Osteocyte (in vitro differentiated cells): ENCODE results near the gene PRKAR2B. TPM values are rescaled to one million over a fixed set of nuclear protein-coding genes. Genes with fewer than 3 reads are reported as not detected.

Source experiments
- DNase-seq: peaks from one replicate; pipeline ENCODE4 v3.0.0; 2021; ENCODE audit warnings: mixed read lengths; ENCODE audit not compliant: unreplicated experiment; ENCODE audit errors: extremely low spot score
- H3K27ac Mint-ChIP-seq: one replicate; pipeline ENCODE4 v1.8.0; 2021; ENCODE audit warnings: mild to moderate bottlenecking, mixed read lengths; ENCODE audit not compliant: unreplicated experiment
- H3K27me3 Mint-ChIP-seq: one replicate; pipeline ENCODE4 v1.8.0; 2021; ENCODE audit warnings: mixed read lengths; ENCODE audit not compliant: unreplicated experiment
- H3K36me3 Mint-ChIP-seq: one replicate; pipeline ENCODE4 v1.8.0; 2021; ENCODE audit warnings: mixed read lengths; ENCODE audit not compliant: unreplicated experiment
- H3K4me1 Mint-ChIP-seq: one replicate; pipeline ENCODE4 v1.8.0; 2021; ENCODE audit warnings: mixed read lengths; ENCODE audit not compliant: unreplicated experiment
- H3K4me3 Mint-ChIP-seq: one replicate; pipeline ENCODE4 v1.8.0; 2021; ENCODE audit warnings: mild to moderate bottlenecking, moderate library complexity, mixed read lengths; ENCODE audit not compliant: unreplicated experiment
- H3K9me3 Mint-ChIP-seq: one replicate; pipeline ENCODE4 v1.8.0; 2021; ENCODE audit warnings: mixed read lengths; ENCODE audit not compliant: unreplicated experiment
- total RNA-seq: library from RNA; stranded (reverse); gene quantifications from 2 replicates; pipeline ENCODE4 v1.2.1, GENCODE V29; 2021
- TF ChIP-seq, protein P1 (sequence below): fragments of 200-600 bp; sonication (generic); IDR thresholded peaks from 2 replicates; pipeline ENCODE4 v1.5.0; 2021; ENCODE audit warnings: antibody characterized with exemption, mild to moderate bottlenecking, moderate library complexity

The PRKAR2B gene
- total RNA-seq, 1 donor from 2014 or later = 3.3 TPM

DNA sequence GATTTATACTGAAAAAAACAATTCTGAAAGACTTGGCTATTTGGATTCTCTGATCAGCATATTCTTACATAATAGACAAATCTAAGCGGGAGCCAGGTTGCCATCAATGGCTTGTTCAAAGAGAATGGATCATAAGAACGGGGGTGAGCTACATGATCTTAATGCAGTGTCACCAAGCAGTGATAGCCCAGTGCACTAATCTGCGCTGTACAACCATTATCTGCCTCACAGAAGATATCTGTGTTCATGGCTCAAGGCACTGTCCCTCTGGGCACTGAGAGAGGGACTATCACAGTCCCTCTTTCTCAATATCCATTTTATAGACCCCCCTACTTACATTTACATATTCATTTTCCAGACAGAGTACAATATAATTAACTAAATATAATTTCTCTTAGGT lies 22.9 kb upstream of the PRKAR2B start:
- DNase-seq = no peak
- Mint-ChIP-seq H3K27ac (no peak overlapping the region), H3K27me3 (peaks cover 9% of the 10 kb centered on the region), H3K4me3 (no peak overlapping the region), H3K4me1 (peaks cover 4% of the 10 kb centered on the region), H3K9me3 (peaks cover 4% of the 10 kb centered on the region), H3K36me3 (peaks cover 3% of the 10 kb centered on the region)
- TF ChIP-seq, protein P1, sequence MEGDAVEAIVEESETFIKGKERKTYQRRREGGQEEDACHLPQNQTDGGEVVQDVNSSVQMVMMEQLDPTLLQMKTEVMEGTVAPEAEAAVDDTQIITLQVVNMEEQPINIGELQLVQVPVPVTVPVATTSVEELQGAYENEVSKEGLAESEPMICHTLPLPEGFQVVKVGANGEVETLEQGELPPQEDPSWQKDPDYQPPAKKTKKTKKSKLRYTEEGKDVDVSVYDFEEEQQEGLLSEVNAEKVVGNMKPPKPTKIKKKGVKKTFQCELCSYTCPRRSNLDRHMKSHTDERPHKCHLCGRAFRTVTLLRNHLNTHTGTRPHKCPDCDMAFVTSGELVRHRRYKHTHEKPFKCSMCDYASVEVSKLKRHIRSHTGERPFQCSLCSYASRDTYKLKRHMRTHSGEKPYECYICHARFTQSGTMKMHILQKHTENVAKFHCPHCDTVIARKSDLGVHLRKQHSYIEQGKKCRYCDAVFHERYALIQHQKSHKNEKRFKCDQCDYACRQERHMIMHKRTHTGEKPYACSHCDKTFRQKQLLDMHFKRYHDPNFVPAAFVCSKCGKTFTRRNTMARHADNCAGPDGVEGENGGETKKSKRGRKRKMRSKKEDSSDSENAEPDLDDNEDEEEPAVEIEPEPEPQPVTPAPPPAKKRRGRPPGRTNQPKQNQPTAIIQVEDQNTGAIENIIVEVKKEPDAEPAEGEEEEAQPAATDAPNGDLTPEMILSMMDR = no peak

DNA sequence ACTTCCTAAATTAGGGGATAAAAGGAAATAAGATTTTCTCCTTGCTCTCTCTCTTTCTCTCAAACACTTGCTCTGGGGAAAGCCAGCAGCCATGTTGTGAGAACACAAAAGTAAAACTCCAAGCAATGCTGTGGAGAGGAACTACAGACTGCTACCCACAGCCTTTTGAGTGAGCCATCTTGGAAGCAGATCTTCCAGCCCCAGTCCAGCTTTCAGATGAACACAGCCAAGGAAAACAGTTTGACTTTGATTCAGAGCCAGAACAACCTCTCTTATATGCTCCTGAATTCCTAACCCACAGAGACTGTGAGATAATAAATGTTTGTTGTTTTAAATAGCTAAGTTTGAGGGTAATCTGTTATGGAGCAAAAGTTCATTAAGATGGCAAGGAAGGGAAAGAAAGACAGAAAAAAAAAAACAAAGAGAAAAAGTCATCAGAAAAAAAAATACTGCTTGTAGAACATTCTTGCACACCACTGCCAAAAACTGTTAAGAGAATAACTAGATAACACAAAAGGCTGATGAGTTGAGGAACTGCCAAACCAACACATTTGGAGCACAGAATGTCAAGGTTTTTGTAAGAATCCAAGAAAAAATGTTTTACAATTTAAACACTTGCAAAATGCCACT lies 20.9 kb upstream of the PRKAR2B start:
- Mint-ChIP-seq H3K4me3 (no peak overlapping the region), H3K36me3 (peaks cover 3% of the 10 kb centered on the region), H3K27me3 (peaks cover 3% of the 10 kb centered on the region), H3K4me1 (peaks cover 4% of the 10 kb centered on the region), H3K27ac (no peak overlapping the region), H3K9me3 (peaks cover 4% of the 10 kb centered on the region)
- TF ChIP-seq, protein P1 = no peak
- DNase-seq = no peak

DNA sequence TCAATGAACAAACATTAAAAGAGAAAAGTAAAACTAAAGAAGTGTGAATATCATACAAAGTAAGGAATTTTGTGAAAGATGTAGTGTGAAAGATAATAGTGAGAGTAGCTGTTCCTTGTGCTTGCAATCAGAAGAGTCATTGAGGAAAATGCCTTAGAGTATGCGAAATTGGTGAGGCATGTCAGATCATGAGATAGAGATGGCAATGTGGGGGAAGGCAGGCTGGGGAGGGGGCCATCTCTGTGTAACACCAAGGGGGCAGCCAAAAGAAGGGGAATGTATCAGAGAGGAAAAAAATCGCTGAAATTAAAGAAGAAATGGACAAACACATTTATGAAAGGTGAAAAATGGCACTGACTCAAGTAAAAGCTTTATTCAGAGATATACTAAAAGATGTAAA lies 19.6 kb upstream of the PRKAR2B start:
- Mint-ChIP-seq H3K36me3 (peaks cover 3% of the 10 kb centered on the region), H3K27me3 (peaks cover 5% of the 10 kb centered on the region), H3K4me1 (peaks cover 4% of the 10 kb centered on the region), H3K27ac (no peak overlapping the region), H3K4me3 (no peak overlapping the region), H3K9me3 (peaks cover 4% of the 10 kb centered on the region)
- no peak for DNase-seq
- TF ChIP-seq, protein P1 = no peak

DNA sequence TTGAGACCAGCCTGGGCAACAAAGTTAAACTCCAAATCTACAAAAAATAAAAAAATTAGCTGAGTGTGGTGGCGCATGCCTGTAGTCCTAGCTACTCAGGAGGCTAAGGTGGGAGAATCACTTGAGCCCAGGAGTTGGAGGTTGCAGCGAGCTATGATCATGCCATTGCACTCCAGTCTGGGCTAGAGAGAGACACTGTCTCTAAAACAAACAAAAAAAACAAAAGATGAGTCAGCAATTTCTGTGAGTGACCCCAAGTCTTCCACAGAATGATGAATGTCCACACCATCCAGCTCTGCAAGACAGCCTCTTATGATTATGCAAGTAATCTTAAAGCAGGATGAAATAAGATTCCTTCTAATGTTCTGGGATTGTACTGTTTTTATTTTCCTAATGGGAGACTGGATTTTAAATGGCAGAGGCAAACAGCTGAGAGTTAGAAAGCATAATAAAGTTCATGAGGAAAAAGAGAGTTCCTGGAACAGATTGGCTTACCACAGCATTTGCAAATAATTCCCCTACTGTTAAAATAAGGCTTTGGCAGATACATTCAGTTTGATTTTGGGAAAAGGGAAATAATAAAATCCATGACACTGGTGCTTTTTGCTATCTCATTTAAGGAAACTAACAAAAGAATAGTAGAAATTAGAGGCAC lies 18.9 kb upstream of the PRKAR2B start:
- H3K4me3 Mint-ChIP-seq = no peak overlapping the region
- TF ChIP-seq, protein P1 = no peak
- peaks cover 2% of the 10 kb centered on the region for H3K27me3 Mint-ChIP-seq
- H3K36me3 Mint-ChIP-seq = peaks cover 3% of the 10 kb centered on the region
- peaks cover 4% of the 10 kb centered on the region for H3K9me3 Mint-ChIP-seq
- peaks cover 4% of the 10 kb centered on the region for H3K4me1 Mint-ChIP-seq
- no peak for DNase-seq
- H3K27ac Mint-ChIP-seq = no peak overlapping the region

DNA sequence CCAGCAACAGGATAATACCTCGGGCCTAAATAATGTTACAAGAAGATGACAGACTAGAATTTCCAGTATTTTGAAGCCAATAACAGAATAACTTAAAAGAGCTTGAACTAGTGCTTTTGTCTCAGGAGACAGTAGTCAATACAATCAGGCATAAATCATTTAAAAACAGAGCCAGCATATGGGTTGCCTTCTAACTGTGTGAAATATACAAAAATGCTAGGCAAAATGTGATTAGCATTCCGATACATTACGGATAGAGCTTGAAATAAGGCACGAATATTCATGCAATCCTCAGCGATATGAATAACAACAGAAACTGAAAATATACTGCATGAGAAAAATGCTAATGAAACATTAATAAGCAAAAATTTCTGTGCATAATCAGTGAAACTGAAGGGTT lies 18.3 kb upstream of the PRKAR2B start:
- H3K36me3 Mint-ChIP-seq = peaks cover 3% of the 10 kb centered on the region
- H3K9me3 Mint-ChIP-seq = peaks cover 4% of the 10 kb centered on the region
- peaks cover 4% of the 10 kb centered on the region for H3K4me1 Mint-ChIP-seq
- TF ChIP-seq, protein P1 = no peak
- H3K27ac Mint-ChIP-seq = no peak overlapping the region
- H3K27me3 Mint-ChIP-seq = peaks cover 2% of the 10 kb centered on the region
- H3K4me3 Mint-ChIP-seq = no peak overlapping the region
- no peak for DNase-seq
